HCT116 (cell line): ENCODE data around the gene C4BPB. TPM values are rescaled to one million over a fixed set of nuclear protein-coding genes. Genes with fewer than 3 reads are reported as not detected.

Source experiments
- ATAC-seq: fragments of 200-7000 bp; cut with Tn5 transposase; 2 replicates; pipeline ENCODE4 v1.9.1; 2020; ENCODE audit warnings: mild to moderate bottlenecking, moderate library complexity
- BruUV-seq: library from RNA; stranded (reverse); fragments of 400-500 nt; replicated peaks from 2 replicates; lab custom pipeline; 2021; lab: Mats Ljungman, UMichigan
- CTCF ChIA-PET: fragments of 300-600 bp; sonication (Branson Sonifier 250); formaldehyde crosslinking; loops from one replicate; lab custom pipeline; 2021; ENCODE audit warnings: antibody characterized with exemption; lab: Charles Lee
- POLR2A ChIA-PET: fragments of 300-600, 350-600 bp; sonication (Branson Sonifier 250); formaldehyde crosslinking; loops from one replicate; lab custom pipeline; 2021; ENCODE audit warnings: antibody characterized with exemption; lab: Charles Lee
- RAD21 ChIA-PET, 2 experiments: fragments of 300-600 bp; sonication (Branson Sonifier 250); formaldehyde crosslinking; loops; one replicate each; lab custom pipeline; 2023; ENCODE audit warnings: low total read pairs in 2 of 2; ENCODE audit not compliant: uncharacterized antibody in 2 of 2, unreplicated experiment in 2 of 2, low non-redundant PET in 1 of 2; lab: Charles Lee
- DNase-seq: peaks from one replicate; pipeline ENCODE4 v3.0.0-alpha.2; 2010; ENCODE audit warnings: low read depth, low spot score
- H2AFZ ChIP-seq: fragments of 200-600 bp; shearing (Covaris generic), sonication (generic); 2 replicates; pipeline ENCODE4 v1.6.1; 2017; ENCODE audit warnings: low read depth, mixed run types, mixed read lengths, antibody characterized with exemption, low read length; ENCODE audit not compliant: poor library complexity, severe bottlenecking
- H3K27ac ChIP-seq: 2 replicates; pipeline ENCODE4 v1.5.1; 2012; ENCODE audit warnings: low read depth, low read length
- H3K27me3 ChIP-seq: fragments of 200-600 bp; sonication (generic); 2 replicates; pipeline ENCODE4 v1.6.1; 2016; ENCODE audit warnings: mixed run types, low read length, mixed read lengths; ENCODE audit not compliant: insufficient read depth
- H3K36me3 ChIP-seq, 2 experiments: fragments of 200-500 bp in 1 of 2; fragments of 200-600 bp in 1 of 2; sonication (Bioruptor generic) in 1 of 2; sonication (generic) in 1 of 2; 2 replicates each; pipeline versions ENCODE4 v1.5.1 to v1.6.1; 2014 to 2016; ENCODE audit warnings: low read length in 2 of 2, inconsistent platforms in 1 of 2, mixed read lengths in 1 of 2, mixed run types in 1 of 2; ENCODE audit not compliant: insufficient read depth in 2 of 2, control insufficient read depth in 1 of 2
- H3K4me1 ChIP-seq, 2 experiments: fragments of 200-600 bp in 1 of 2; sonication (generic) in 1 of 2; 2 replicates each; pipeline versions ENCODE4 v1.5.1 to v1.6.1; 2012 to 2017; ENCODE audit warnings: low read length in 2 of 2, inconsistent platforms in 1 of 2, mild to moderate bottlenecking in 1 of 2, mixed read lengths in 1 of 2, mixed run types in 1 of 2, moderate library complexity in 1 of 2; ENCODE audit not compliant: insufficient read depth in 2 of 2, control insufficient read depth in 1 of 2
- H3K4me2 ChIP-seq: fragments of 200-600 bp; sonication (generic); 2 replicates; pipeline ENCODE4 v1.6.1; 2017; ENCODE audit warnings: mixed run types, low read length, mixed read lengths
- H3K4me3 ChIP-seq, 2 experiments: fragments of 200-600 bp in 1 of 2; sonication (generic) in 1 of 2; replicated peaks in 1 of 2; 2 replicates each; pipeline ENCODE4 v1.5.1; 2011 to 2016; ENCODE audit warnings: low read length in 2 of 2, control low read depth in 1 of 2, low read depth in 1 of 2, mild to moderate bottlenecking in 1 of 2, mixed read lengths in 1 of 2, mixed run types in 1 of 2
- H3K79me2 ChIP-seq: fragments of 200-600 bp; sonication (generic); 2 replicates; pipeline ENCODE4 v1.6.1; 2017; ENCODE audit warnings: mild to moderate bottlenecking, mixed run types, low read length, moderate library complexity, mixed read lengths; ENCODE audit not compliant: insufficient read depth
- H3K9ac ChIP-seq: fragments of 200-600 bp; sonication (generic); 2 replicates; pipeline ENCODE4 v1.6.1; 2016; ENCODE audit warnings: low read length, mixed read lengths
- H3K9me2 ChIP-seq: fragments of 200-600 bp; sonication (generic), shearing (Covaris generic); 2 replicates; pipeline ENCODE4 v1.6.1; 2017; ENCODE audit warnings: mixed run types, mild to moderate bottlenecking, moderate library complexity; ENCODE audit not compliant: insufficient read depth
- H3K9me3 ChIP-seq, 2 experiments: fragments of 200-500 bp in 1 of 2; fragments of 200-600 bp in 1 of 2; sonication (Bioruptor generic) in 1 of 2; sonication (generic) in 1 of 2; 2 replicates each; pipeline ENCODE4 v1.6.1; 2014 to 2017; ENCODE audit warnings: low read length in 2 of 2, mixed read lengths in 2 of 2, inconsistent platforms in 1 of 2, low read depth in 1 of 2, mild to moderate bottlenecking in 1 of 2, mixed run types in 1 of 2, moderate library complexity in 1 of 2; ENCODE audit not compliant: control insufficient read depth in 1 of 2, insufficient read depth in 1 of 2
- H4K20me1 ChIP-seq: fragments of 200-600 bp; sonication (generic), shearing (Covaris generic); 2 replicates; pipeline ENCODE4 v1.6.1; 2017; ENCODE audit warnings: mixed run types, mild to moderate bottlenecking, moderate library complexity; ENCODE audit not compliant: insufficient read depth
- CBX3 ChIP-seq: IDR thresholded peaks from 2 replicates; pipeline ENCODE4 v1.6.1; 2012; ENCODE audit warnings: low read depth
- CEBPB ChIP-seq: IDR thresholded peaks from 2 replicates; pipeline ENCODE4 v1.6.1; 2012; ENCODE audit warnings: low read depth
- EZH2 ChIP-seq: fragments of 200-600 bp; sonication (generic); IDR thresholded peaks from 2 replicates; pipeline ENCODE4 v1.6.1; 2017; ENCODE audit warnings: antibody characterized with exemption, mixed run types
- EZH2phosphoT487 ChIP-seq: fragments of 200-600 bp; IDR thresholded peaks from 2 replicates; pipeline ENCODE4 v1.6.1; 2018; ENCODE audit warnings: antibody characterized with exemption, borderline replicate concordance
- FOSL1 ChIP-seq: IDR thresholded peaks from 2 replicates; pipeline ENCODE4 v1.6.1; 2012; ENCODE audit warnings: low read depth
- JUND ChIP-seq: IDR thresholded peaks from 2 replicates; pipeline ENCODE4 v1.6.1; 2012
- POLR2A ChIP-seq: IDR thresholded peaks from 2 replicates; pipeline ENCODE4 v1.7.0; 2011; ENCODE audit warnings: borderline replicate concordance; ENCODE audit not compliant: insufficient read depth, insufficient read length; ENCODE audit errors: extremely low read depth
- POLR2AphosphoS5 ChIP-seq: IDR thresholded peaks from 2 replicates; pipeline ENCODE4 v1.6.1; 2011; ENCODE audit warnings: mild to moderate bottlenecking, low read depth, low read length, moderate library complexity
- RAD21 ChIP-seq: IDR thresholded peaks from 2 replicates; pipeline ENCODE4 v1.6.1; 2012; ENCODE audit warnings: low read depth, mild to moderate bottlenecking
- SIN3A ChIP-seq: IDR thresholded peaks from 2 replicates; pipeline ENCODE4 v1.6.1; 2012; ENCODE audit warnings: low read depth
- SP1 ChIP-seq: IDR thresholded peaks from 2 replicates; pipeline ENCODE4 v1.6.1; 2012; ENCODE audit warnings: low read depth
- SRF ChIP-seq: IDR thresholded peaks from 2 replicates; pipeline ENCODE4 v1.6.1; 2012; ENCODE audit warnings: low read depth
- TCF7L2 ChIP-seq: IDR thresholded peaks from 2 replicates; pipeline ENCODE4 v1.7.0; 2011; ENCODE audit warnings: borderline replicate concordance, inconsistent platforms; ENCODE audit not compliant: insufficient read depth, insufficient read length; ENCODE audit errors: extremely low read depth
- YY1 ChIP-seq: IDR thresholded peaks from 2 replicates; pipeline ENCODE4 v1.6.1; 2011; ENCODE audit warnings: low read length, low read depth, moderate library complexity, mild to moderate bottlenecking; ENCODE audit not compliant: insufficient replicate concordance; ENCODE audit errors: extremely low read depth
- ZFX ChIP-seq: fragments of 450-650 bp; IDR thresholded peaks from 2 replicates; pipeline ENCODE4 v1.6.1; 2017
- ZNF274 ChIP-seq: fragments of 200-500 bp; sonication (Bioruptor generic); IDR thresholded peaks from 2 replicates; pipeline ENCODE4 v1.6.1; 2014; ENCODE audit warnings: mild to moderate bottlenecking, low read depth, low read length, inconsistent platforms
- intact Hi-C: fragments of 100-400 bp; cut with micrococcal nuclease; formaldehyde crosslinking; loops from 2 replicates; pipeline ENCODE4 v1.10.0; 2022
- total RNA-seq: library from RNA; stranded (reverse); gene quantifications from one replicate; pipeline ENCODE4 v1.2.1, GENCODE V29; 2021; ENCODE audit not compliant: unreplicated experiment
- TF ChIP-seq, protein P1 (sequence below): IDR thresholded peaks from 2 replicates; pipeline ENCODE4 v1.6.1; 2012
- TF ChIP-seq, protein P2 (sequence below): IDR thresholded peaks from 2 replicates; pipeline ENCODE4 v1.6.1; 2011; ENCODE audit warnings: mild to moderate bottlenecking, low read length, moderate library complexity; ENCODE audit not compliant: insufficient replicate concordance; ENCODE audit errors: extremely low read depth
- TF ChIP-seq, protein P3 (sequence below): IDR thresholded peaks from 2 replicates; pipeline ENCODE4 v1.6.1; 2012
- TF ChIP-seq, protein P4 (sequence below), 3 experiments: fragments of 200-600 bp in 1 of 3; sonication (generic) in 1 of 3; IDR thresholded peaks in 2 of 3; conservative IDR thresholded peaks in 1 of 3; 2 replicates each; pipeline ENCODE4 v1.5.1; 2012 to 2017; ENCODE audit warnings: low read depth in 2 of 3, low read length in 2 of 3, antibody characterized with exemption in 1 of 3, borderline replicate concordance in 1 of 3, control low read depth in 1 of 3, mild to moderate bottlenecking in 1 of 3, mixed read lengths in 1 of 3, mixed run types in 1 of 3, moderate library complexity in 1 of 3; ENCODE audit not compliant: insufficient read depth in 1 of 3

C4BPB gene
- total RNA-seq, 1 experiment from 2014 or later, result not detected

DNA sequence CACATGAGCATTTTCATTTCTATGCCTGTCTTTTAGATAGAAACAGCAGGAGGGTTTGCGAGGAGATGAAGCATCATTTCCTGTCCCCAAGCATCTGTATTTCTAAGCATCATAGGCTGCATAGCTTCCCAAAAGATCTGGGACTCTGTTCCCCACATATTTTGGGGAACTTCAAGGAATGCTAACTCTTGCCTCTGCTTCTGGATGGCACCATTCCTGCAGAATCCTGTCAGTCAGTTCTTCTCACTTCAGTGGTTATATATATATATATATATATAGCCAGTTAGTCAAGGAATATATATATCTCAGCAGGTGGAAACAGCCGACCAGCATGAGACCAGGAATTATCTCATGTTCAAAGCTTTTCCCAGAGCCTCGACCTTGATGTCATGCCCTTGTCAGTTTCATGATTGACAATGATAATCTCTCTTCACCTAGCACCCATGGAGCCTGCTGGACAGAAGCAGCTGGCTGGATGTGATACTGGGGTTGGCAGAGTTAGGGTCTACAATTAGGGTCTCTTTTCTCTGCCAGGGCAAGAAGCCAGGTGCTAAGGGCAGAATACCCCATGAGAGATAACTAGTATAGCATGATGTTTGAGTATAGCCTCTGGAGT is 33.2 kb upstream of the C4BPB start:
- H3K27me3 ChIP-seq, result no peaks in the 10 kb centered on the region
- no TSS peak for BruUV-seq
- peaks cover 3% of the 10 kb centered on the region for H3K79me2 ChIP-seq
- DNase-seq (no peak), ATAC-seq (no peak)
- no peak overlapping the region for H3K4me2 ChIP-seq
- ChIA-PET POLR2A (no interaction called here), CTCF (no interaction called here), RAD21 (no interaction called here)
- H2AFZ ChIP-seq, result no peak overlapping the region
- H3K4me1 ChIP-seq, result peaks cover 7 to 21% of the 10 kb centered on the region in 2 experiments
- H3K9ac ChIP-seq, result no peak overlapping the region
- no peaks in the 10 kb centered on the region for H3K9me2 ChIP-seq
- no peak overlapping the region for H3K4me3 ChIP-seq
- H4K20me1 ChIP-seq, result no peaks in the 10 kb centered on the region
- intact Hi-C loops, result no loop called here
- TF ChIP-seq TCF7L2 (no peak), SRF (no peak), POLR2AphosphoS5 (no peak), RAD21 (no peak), CEBPB (no peak), JUND (no peak), ZNF274 (no peak), CBX3 (no peak), EZH2 (no peak), SP1 (no peak), POLR2A (no peak), EZH2phosphoT487 (no peak), SIN3A (no peak), FOSL1 (no peak), ZFX (no peak), YY1 (no peak)
- TF ChIP-seq, protein P1, sequence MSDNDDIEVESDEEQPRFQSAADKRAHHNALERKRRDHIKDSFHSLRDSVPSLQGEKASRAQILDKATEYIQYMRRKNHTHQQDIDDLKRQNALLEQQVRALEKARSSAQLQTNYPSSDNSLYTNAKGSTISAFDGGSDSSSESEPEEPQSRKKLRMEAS, result no peak
- TF ChIP-seq, protein P2, sequence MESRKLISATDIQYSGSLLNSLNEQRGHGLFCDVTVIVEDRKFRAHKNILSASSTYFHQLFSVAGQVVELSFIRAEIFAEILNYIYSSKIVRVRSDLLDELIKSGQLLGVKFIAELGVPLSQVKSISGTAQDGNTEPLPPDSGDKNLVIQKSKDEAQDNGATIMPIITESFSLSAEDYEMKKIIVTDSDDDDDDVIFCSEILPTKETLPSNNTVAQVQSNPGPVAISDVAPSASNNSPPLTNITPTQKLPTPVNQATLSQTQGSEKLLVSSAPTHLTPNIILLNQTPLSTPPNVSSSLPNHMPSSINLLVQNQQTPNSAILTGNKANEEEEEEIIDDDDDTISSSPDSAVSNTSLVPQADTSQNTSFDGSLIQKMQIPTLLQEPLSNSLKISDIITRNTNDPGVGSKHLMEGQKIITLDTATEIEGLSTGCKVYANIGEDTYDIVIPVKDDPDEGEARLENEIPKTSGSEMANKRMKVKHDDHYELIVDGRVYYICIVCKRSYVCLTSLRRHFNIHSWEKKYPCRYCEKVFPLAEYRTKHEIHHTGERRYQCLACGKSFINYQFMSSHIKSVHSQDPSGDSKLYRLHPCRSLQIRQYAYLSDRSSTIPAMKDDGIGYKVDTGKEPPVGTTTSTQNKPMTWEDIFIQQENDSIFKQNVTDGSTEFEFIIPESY, result no peak
- TF ChIP-seq, protein P3, sequence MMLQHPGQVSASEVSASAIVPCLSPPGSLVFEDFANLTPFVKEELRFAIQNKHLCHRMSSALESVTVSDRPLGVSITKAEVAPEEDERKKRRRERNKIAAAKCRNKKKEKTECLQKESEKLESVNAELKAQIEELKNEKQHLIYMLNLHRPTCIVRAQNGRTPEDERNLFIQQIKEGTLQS, result no peak
- TF ChIP-seq, protein P4, sequence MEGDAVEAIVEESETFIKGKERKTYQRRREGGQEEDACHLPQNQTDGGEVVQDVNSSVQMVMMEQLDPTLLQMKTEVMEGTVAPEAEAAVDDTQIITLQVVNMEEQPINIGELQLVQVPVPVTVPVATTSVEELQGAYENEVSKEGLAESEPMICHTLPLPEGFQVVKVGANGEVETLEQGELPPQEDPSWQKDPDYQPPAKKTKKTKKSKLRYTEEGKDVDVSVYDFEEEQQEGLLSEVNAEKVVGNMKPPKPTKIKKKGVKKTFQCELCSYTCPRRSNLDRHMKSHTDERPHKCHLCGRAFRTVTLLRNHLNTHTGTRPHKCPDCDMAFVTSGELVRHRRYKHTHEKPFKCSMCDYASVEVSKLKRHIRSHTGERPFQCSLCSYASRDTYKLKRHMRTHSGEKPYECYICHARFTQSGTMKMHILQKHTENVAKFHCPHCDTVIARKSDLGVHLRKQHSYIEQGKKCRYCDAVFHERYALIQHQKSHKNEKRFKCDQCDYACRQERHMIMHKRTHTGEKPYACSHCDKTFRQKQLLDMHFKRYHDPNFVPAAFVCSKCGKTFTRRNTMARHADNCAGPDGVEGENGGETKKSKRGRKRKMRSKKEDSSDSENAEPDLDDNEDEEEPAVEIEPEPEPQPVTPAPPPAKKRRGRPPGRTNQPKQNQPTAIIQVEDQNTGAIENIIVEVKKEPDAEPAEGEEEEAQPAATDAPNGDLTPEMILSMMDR (IDR thresholded peaks at IDR 0.05 in 2 of 3, conservative IDR thresholded peaks at IDR 0.05 in 1 of 3; ENCODE audit: borderline replicate concordance in 1 of 3, insufficient read depth in 1 of 3, low read depth in 2 of 3, low read length in 2 of 3), result no peak
- peaks cover 0 to 3% of the 10 kb centered on the region in 2 experiments; a peak in 1 of 4 replicates for H3K36me3 ChIP-seq
- no peaks in the 10 kb centered on the region for H3K9me3 ChIP-seq
- H3K27ac ChIP-seq, result no peak overlapping the region
